ACC112 (cell line): Measurements from ENCODE around the gene CLMP.

Experiments
- H2AFZ ChIP-seq: fragments of 200-600 bp; sonication (generic); one replicate; pipeline ENCODE4 v1.6.0; 2017; ENCODE audit warnings: antibody characterized with exemption, low read length; ENCODE audit not compliant: unreplicated experiment
- H3K27ac ChIP-seq: fragments of 200-600 bp; sonication (generic); 2 replicates; pipeline ENCODE4 v1.5.1; 2014; ENCODE audit warnings: low read depth, mild to moderate bottlenecking, antibody characterized with exemption, low read length, moderate library complexity
- H3K27me3 ChIP-seq: fragments of 200-600 bp; sonication (generic); 2 replicates; pipeline ENCODE4 v1.6.1; 2014; ENCODE audit warnings: mild to moderate bottlenecking, antibody characterized with exemption, low read length, moderate library complexity, mixed read lengths; ENCODE audit not compliant: insufficient read depth
- H3K36me3 ChIP-seq: fragments of 200-600 bp; sonication (generic); 2 replicates; pipeline ENCODE4 v1.6.1; 2016; ENCODE audit warnings: mild to moderate bottlenecking, antibody characterized with exemption, low read length, moderate library complexity, mixed read lengths; ENCODE audit not compliant: insufficient read depth
- H3K4me1 ChIP-seq: fragments of 200-600 bp; sonication (generic); one replicate; pipeline ENCODE4 v1.6.1; 2016; ENCODE audit warnings: low read length, mixed read lengths; ENCODE audit not compliant: insufficient read depth, unreplicated experiment, control insufficient read depth
- H3K4me3 ChIP-seq: fragments of 200-600 bp; sonication (generic); 2 replicates; pipeline ENCODE4 v1.5.1; 2014; ENCODE audit warnings: mild to moderate bottlenecking, low read depth, low read length
- H3K79me2 ChIP-seq: fragments of 200-600 bp; sonication (generic); one replicate; pipeline ENCODE4 v1.6.0; 2016; ENCODE audit warnings: low read length; ENCODE audit not compliant: control insufficient read depth, unreplicated experiment, insufficient read depth

The CLMP gene, protein sequence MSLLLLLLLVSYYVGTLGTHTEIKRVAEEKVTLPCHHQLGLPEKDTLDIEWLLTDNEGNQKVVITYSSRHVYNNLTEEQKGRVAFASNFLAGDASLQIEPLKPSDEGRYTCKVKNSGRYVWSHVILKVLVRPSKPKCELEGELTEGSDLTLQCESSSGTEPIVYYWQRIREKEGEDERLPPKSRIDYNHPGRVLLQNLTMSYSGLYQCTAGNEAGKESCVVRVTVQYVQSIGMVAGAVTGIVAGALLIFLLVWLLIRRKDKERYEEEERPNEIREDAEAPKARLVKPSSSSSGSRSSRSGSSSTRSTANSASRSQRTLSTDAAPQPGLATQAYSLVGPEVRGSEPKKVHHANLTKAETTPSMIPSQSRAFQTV

DNA sequence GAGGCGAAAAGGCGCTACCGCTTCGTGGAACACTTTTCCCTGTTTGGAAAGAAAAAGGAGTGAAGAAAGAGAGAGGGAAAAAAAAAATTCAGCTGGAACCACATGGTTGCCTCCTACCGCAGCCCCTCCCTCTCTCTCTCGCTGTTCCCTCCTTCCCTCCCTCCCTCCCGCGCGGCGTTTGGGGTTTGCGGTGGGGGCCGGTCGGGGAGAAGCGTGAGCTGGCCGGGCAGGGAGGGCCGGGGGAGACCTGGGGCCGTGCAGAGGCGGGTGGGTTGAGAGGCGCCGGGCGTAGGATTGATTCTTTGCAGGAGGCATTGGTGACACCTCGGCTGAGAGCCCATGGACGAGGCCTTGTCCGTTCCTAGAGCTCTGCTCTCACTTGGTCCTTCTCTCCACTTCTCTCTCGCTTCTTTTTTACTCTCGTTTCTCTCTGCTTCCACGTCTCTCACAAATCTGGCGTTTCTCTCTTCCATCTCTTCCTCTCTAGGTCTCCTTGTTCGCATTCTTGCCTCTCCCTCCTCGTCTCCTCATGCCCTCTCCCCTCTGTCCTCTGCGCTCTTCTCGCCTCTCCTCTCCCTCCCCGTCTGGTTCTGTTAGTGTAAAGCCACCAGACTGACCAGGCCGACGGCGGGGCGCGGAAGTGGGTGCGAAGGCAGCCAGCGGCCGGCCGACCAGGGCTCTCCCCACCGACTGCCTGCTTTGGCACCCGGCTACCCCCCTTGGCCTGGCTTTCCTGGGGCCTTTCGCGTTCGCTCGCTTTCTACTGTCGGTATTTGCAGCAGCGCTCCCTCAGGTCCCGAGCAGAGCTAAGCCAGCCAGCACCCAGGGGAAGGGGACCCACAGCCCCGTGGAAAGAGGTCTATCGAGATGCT is at the start of gene CLMP:
CLMP (minus strand) TSS at position 61 of the 872 bp plus-strand sequence. CDS start 308 bp downstream, outside the sequence.
- H3K4me3 ChIP-seq: peak within 1 kb of the TSS; percentile 86

DNA sequence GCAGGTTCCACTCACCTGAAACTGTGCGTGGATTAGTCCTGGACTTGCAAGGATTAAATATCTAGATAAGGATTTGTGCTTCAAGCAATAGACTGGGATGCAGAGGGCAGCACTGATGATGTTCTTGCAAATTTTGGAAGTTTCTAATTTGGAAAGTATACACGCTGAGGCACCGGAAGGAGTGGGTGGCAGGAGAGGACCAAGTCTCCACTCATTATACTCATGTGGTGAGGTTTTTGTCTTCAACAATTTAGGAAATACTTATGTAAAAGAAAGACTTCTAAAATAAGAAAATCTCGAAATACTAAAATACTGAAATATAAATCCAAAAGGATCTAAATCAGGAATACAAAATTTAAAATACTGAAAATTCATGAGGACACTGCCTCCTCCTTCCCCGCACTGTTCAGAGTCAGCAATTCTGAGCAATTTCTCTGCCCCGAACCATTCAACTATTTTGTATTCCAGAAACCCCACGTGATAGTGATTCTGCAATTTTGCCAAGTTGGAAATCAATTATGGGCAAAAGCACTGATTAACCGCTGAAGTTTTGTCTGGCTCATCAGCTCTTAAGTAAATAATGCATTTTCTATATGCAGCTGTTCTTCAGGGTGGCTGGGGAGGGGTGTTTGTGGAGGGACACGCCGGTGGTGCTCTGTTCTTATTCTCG is 47.0 kb upstream of the CLMP start:
- no peaks in the 10 kb centered on the region for H3K79me2 ChIP-seq
- no peak overlapping the region for H3K27ac ChIP-seq
- H3K36me3 ChIP-seq: no peaks in the 10 kb centered on the region
- no peaks in the 10 kb centered on the region for H3K27me3 ChIP-seq
- H3K4me3 ChIP-seq: no peak overlapping the region
- H3K4me1 ChIP-seq: peaks cover 12% of the 10 kb centered on the region
- H2AFZ ChIP-seq: no peak overlapping the region

More for the DNA sequence above, at the start of gene CLMP:
- Histone ChIP-seq H2AFZ (peak within 1 kb of the TSS; percentile 85), H3K27me3 (no peaks in the 10 kb centered on the region), H3K36me3 (peaks cover 15% of the 10 kb centered on the region), H3K79me2 (peaks cover 57% of the 10 kb centered on the region), H3K27ac (peak within 1 kb of the TSS; percentile 84), H3K4me1 (peaks cover 53% of the 10 kb centered on the region)

- H3K4me3 ChIP-seq: no peak overlapping the region
- no peaks in the 10 kb centered on the region for H3K36me3 ChIP-seq
- no peaks in the 10 kb centered on the region for H3K79me2 ChIP-seq
- no peak overlapping the region for H2AFZ ChIP-seq
- H3K27ac ChIP-seq: no peak overlapping the region
- H3K4me1 ChIP-seq: peaks cover 10% of the 10 kb centered on the region
- no peaks in the 10 kb centered on the region for H3K27me3 ChIP-seq
Observed at GRCh38 chr11:123241294-123241693, 46.2 kb upstream of the CLMP start.

DNA sequence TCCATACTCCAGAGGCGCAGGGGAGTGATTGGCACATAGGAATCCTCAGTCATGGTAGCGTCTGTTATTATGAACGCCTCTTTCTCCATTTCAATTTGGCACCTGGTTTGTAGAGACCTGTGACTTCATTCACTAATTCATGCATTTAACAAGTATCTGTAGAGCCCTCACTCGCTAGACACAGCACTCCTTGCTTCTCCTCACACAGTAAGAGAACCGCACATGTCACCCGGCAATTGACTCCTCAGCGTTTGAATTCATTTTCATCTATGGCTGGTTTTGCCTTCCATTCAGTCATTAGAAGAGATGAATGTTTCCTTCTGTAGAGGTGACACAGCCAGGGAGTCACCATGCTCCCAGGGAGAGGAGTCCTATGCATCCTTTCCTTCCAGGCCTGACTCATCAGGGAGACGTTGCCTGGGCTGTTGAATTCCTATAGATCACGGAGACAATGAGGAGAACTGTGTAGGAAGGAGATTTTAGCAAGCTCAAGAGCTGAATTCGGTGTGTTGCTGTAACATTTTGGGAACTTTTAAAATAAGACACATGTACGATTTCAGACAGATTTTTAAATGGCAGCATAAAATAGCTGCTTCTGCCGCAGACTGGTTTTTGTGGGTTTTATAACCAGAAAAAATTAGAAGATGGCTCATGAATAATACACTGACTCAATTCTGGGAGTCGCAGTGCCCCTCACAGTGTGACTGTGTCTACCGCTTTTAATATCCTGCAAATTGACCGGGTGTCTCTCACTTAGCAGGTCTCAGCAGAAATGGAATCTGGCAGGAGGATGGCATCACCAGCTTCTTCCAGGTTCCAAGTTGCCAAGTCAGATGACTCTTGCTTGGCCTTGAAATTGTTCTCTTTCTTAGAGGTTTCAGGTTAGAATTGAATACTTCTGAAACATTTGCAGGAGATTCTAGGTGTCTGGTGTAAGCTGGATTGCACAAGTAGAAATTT is 44.4 kb upstream of the CLMP start:
- Histone ChIP-seq H3K27me3 (no peaks in the 10 kb centered on the region), H3K4me1 (peaks cover 20% of the 10 kb centered on the region), H3K79me2 (no peaks in the 10 kb centered on the region), H3K27ac (no peak overlapping the region), H3K4me3 (no peak overlapping the region), H2AFZ (no peak overlapping the region), H3K36me3 (no peaks in the 10 kb centered on the region)

DNA sequence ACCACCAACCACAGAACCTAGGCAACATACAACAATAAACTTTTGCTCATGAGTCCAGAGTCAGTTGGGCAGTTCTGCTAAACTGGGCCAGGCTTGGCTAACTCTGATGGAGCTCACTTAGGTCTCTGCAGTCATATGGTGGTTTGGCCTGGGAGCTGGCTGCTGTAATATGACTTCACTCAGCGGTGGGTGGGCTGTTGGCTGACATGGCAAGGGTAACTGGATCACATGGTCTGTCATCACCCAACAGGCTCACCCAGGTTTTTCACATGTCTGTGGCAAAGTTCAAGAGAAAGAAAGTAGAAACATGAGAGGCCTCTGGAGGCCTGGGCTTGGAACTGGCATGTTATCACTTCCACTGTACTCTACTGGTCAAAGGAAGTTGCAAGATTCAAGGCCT is 43.2 kb upstream of the CLMP start:
- peak overlapping the region; percentile 27 for H2AFZ ChIP-seq
- H3K27ac ChIP-seq: peak overlapping the region; percentile 54
- H3K27me3 ChIP-seq: no peaks in the 10 kb centered on the region
- H3K79me2 ChIP-seq: no peaks in the 10 kb centered on the region
- H3K4me1 ChIP-seq: peaks cover 27% of the 10 kb centered on the region
- no peak overlapping the region for H3K4me3 ChIP-seq
- no peaks in the 10 kb centered on the region for H3K36me3 ChIP-seq

- H3K79me2 ChIP-seq: no peaks in the 10 kb centered on the region
- no peak overlapping the region for H3K27ac ChIP-seq
- no peak overlapping the region for H3K4me3 ChIP-seq
- peaks cover 34% of the 10 kb centered on the region for H3K4me1 ChIP-seq
- no peaks in the 10 kb centered on the region for H3K36me3 ChIP-seq
- H2AFZ ChIP-seq: no peak overlapping the region
- no peaks in the 10 kb centered on the region for H3K27me3 ChIP-seq
Observed at GRCh38 chr11:123236879-123237278, 41.8 kb upstream of the CLMP start.

- Histone ChIP-seq H3K27me3 (no peaks in the 10 kb centered on the region), H3K27ac (peak overlapping the region; percentile 81), H3K79me2 (no peaks in the 10 kb centered on the region), H2AFZ (peak overlapping the region; percentile 85), H3K36me3 (no peaks in the 10 kb centered on the region), H3K4me3 (peak overlapping the region; percentile 70), H3K4me1 (peaks cover 43% of the 10 kb centered on the region)
Observed at GRCh38 chr11:123235656-123236261, 40.7 kb upstream of the CLMP start.

DNA sequence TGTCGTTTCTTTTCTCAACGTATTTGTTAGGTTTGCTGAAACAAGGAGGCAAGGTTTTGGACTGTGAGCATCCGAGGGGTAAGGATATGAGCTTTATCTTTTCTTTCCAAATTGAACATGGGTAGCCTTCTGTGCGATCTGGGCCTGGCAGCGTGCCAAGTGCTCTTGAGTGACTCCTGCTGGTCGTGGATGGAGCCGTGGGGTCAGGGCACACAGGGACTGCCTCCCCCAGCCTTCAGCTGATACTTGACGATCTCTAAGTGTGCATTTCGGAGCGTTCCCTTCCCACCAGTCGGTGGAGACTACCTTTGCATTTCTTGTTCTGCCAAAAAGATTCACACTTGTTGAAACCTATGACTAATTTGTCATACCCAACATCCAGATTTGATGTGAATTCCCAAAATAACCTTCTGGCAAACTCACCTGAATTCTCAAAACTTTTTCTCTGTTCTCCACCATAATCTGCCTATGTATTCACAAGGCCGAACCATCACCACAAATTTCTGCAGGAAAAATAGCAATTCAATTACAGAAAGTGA is 40.1 kb upstream of the CLMP start:
- no peaks in the 10 kb centered on the region for H3K36me3 ChIP-seq
- no peaks in the 10 kb centered on the region for H3K27me3 ChIP-seq
- H3K4me1 ChIP-seq: peaks cover 43% of the 10 kb centered on the region
- peak overlapping the region; percentile 70 for H3K4me3 ChIP-seq
- no peaks in the 10 kb centered on the region for H3K79me2 ChIP-seq
- peak overlapping the region; percentile 85 for H2AFZ ChIP-seq
- H3K27ac ChIP-seq: peak overlapping the region; percentile 81

DNA sequence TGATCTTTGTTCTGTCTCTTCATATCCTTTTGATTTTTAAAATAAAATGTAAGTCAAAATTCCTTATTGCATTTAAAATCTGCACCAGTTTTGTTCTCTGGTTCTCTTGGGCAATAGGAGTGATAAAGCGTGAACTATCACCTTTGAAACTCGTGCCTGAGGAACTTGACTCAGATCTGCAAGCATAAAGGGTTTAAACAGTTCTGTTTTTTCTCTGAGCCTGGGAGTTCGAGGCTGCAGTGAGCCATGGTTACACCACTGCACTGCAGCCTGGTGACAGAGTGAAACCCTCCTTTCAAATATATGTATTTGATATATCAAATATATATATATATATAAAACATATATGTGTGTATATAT is 38.9 kb upstream of the CLMP start:
- H3K27ac ChIP-seq: peak overlapping the region; percentile 18; the same call in 1 of the 2 replicates
- H3K27me3 ChIP-seq: no peaks in the 10 kb centered on the region
- no peak overlapping the region for H3K4me3 ChIP-seq
- peaks cover 40% of the 10 kb centered on the region for H3K4me1 ChIP-seq
- H3K36me3 ChIP-seq: no peaks in the 10 kb centered on the region
- no peaks in the 10 kb centered on the region for H3K79me2 ChIP-seq
- peak overlapping the region; percentile 86 for H2AFZ ChIP-seq
